HG03159 (cell line): ENCODE data around the gene CNTN5.

Source experiments
- ATAC-seq: cut with Tn5 transposase; IDR thresholded peaks from one replicate; pipeline ENCODE4 v1.9.1; 2021; ENCODE audit warnings: mild to moderate bottlenecking, moderate library complexity; ENCODE audit not compliant: unreplicated experiment

The CNTN5 gene

DNA sequence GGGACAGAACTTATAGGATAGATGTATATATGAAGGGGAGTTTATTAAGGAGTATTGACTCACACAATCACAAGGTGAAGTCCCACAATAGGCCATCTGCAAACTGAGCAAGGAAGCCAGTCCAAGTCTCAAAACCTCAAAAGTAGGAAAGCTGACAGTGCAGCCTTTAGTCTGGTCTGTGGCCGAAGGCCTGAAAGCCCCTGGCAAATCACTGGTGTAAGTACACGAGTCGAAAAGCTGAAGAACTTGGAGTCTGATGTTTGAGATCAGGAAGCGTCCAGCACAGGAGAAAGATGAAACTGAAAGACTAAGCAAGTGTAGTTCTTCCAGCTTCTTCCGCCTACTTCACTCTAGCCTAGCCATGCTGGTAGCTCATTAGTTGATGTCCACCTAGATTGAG lies 866.7 kb downstream of the CNTN5 start:
- ATAC-seq: no peak

DNA sequence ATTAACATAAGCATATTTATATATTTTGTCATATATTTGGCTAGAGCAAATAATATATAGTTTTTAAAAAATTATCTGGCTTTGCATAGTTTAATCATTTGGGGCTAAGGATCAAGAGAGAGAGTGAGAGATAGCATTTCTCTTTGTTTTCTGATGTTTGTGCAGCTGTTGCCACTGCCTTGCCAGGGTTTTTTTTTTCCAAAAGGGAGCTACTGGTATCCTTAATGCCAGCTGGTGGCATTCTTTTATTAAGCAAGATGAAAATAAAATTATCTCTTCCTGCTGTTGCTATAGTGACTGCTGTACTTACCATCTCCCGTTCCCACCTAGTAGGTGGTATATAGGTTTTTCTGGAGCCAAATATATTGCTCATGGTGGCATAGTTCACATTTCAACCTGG lies 873.1 kb downstream of the CNTN5 start:
- ATAC-seq: no peak

DNA sequence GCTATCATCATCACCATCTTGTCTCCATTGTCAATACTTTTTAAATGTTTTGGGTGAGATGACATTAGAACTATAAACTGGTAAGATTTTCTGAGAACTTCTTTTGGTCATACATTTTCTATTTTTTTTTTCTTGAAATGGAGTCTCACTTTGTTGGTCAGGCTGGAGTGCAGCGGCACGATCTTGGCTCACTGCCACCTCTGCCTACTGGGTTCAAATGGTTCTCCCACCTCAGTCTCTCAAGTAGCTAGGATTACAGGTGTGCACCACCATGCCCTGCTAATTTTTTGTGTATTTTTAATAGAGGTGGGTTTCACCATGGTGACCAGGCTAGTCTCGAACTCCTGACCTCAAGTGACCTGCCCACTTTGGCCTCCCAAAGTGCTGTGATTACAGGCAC lies 880.4 kb downstream of the CNTN5 start:
- no peak for ATAC-seq

DNA sequence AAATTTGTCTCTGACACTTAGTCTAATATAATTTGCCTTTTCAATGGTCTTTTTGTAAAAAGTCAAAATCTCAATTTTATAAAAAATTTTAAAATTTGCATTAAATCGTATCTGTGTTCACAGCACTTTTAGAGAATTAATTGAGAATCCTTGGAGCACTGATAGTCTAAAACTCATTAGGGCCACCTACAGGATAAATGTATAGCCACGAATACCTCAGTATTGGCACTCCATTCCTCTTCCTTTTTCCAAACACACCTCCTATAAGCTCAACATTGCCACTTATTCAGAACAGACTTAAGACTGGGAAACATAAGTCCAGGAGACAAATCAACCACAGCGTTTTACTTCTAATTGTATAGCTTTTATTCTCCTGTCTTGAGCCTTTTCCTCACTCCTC lies 890.4 kb downstream of the CNTN5 start:
- no peak for ATAC-seq

DNA sequence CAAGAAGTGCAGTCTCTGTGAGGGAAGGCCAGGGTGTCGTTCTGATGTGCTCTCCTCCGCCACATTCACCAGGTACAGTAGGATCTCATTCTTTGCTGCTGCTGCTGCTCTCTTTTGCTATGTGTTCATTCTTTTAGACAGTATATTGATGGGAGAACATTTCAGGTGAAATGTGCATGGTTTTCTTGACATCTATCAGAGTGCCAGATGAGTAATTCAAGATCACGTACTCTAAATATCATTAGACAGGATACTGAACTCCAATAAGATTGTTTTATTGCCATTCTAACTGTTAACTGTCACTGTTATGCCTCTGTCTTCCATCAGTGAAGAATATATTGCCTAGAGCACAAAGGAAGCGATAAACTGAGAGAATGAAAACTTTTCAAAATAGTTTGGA lies 895.3 kb downstream of the CNTN5 start:
- ATAC-seq: no peak

DNA sequence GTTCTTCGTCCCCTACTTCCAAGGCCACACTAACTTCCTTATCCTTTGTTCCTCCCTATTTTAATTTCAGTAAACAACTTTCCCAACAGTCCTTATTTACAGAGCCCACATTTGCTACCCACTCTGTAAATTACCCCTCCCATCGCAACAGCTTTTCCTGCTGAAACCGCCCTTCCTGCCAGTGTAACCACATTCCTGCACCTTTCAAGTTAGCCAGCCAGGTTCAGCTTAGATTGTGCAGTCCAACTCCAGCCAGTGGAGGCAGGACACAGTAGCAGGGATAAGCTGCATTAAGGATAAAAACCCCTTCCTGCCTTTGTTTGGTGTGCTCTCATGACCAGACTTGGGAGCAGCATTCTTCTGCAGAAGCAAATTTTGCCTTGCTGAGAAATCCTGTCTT lies 898.0 kb downstream of the CNTN5 start:
- no peak for ATAC-seq

DNA sequence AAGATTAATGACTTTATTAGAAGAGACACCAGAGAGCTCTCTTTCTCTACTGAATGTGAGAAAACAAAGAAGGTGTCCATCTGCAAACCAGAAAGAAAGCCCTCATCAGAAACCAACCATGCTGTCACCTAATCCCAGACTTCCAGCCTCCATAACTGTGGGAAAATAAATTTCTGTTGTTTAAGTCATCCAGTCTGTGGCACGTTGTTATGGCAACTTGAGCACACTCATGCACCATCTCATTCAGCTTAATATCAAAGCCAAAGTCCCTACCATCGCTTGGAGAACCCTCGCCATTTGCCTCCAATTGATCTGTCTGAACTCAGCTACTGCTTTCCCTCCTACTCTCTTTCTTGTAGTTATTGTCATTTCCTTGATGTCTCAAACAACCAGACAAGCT lies 900.2 kb downstream of the CNTN5 start:
- no peak for ATAC-seq

DNA sequence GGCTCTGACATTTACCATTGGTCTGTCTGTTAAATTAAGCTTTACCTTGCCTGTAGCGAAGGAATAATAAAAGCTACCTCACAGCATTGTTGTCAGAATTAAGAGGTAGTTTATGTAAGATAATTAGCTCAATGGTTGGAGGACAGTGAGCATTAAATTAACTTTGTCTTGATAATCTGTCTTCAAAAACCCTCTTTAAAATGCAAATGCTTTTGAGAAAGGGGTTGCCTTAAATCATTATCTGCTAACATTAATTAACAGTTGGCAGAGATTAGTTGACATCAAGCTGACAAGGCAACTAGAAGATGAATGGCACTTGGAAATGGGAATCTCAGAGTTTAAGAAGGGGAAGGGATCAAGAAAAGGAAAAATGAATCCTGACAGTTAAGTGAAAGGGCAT lies 905.2 kb downstream of the CNTN5 start:
- no peak for ATAC-seq

DNA sequence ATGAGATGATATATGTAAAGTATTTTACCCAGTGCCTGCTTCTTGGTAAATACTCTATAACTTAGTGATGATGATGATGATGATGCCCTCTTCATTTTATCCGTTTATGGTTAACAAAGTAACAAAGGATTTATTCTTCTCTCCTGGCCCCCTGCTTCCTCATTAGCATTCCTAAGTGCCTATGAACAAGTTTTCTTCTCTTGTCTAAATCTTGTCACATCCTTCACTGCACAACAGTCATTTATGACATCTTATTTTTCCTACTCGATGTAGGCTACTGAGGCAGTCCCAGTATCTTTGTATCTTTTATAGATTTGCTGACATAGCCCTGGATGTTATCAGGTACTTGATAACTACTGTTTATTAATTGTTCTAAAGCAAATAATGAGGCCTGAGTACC lies 911.9 kb downstream of the CNTN5 start:
- no peak for ATAC-seq

DNA sequence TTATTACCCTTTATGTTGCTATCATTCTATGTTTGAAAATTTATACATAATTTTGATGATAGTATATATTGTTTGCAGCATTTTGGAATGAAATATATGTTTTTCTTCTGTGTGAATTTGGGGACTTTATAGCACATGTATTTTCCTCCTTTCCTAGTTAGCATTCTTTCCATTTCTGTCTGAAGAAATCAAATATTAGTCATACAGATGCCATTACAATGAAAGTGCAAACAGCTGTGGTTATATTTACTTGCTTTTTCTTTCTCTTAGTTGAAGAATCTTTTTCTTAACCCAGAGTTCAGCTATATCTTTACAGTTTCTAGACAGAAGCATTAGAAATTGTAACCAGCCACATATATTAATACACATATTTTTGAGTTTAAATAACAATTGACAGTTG lies 913.3 kb downstream of the CNTN5 start:
- no peak for ATAC-seq

DNA sequence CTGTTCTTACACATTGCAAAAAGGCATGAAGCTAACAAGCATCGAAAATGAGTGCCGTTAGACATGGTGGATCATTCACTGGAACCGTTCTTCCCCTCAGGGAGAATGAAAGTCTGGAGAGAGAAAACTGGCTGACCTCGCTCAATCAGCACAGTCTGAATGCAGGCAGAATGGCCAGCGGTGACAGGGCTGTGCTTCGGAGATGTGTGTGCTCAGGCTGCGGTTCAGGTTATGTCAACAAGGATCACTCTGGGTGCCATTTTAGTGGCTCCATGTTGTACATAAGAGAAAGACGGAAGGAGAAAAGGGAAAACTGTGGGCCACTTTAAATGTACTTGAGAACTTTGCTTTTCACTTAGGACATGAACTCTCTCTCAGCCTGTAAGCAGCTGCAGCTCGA lies 916.6 kb downstream of the CNTN5 start:
- no peak for ATAC-seq

DNA sequence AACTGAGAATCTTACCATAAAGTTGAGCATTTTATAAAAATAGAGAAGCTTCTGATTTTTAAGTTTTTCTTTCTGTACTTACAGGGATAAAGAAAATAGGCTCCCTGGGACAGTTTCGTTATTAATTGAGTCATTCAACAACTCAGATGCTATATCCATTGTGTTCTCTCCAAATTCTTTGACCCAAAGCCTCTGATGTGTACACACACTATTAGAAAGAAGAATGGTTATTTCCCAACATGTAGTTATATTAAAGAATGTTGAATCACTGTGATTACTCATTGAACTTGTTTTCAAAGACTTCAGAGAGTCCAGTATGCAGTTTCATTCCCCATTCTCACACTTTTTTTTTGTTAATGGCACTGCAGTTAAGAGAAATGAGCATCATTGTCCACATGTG lies 932.1 kb downstream of the CNTN5 start:
- ATAC-seq: no peak

DNA sequence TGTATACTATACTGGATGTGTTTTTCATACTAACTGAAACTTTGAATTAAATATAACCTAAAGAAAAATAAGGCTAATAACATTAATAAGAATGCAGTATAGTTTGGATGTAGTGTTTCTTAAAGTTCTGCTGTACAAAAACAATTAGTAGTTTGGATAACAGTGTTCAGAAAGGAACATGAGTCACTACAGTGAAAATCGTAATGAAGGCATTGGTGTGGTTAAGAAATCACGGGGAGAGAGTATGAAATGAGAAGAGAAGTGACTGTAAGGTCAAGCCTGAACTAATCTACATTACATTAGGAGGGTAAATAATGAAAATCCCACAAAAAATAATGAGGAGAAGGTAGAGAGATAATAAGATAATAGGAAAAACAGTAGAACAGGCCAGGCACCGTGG lies 939.8 kb downstream of the CNTN5 start:
- no peak for ATAC-seq

DNA sequence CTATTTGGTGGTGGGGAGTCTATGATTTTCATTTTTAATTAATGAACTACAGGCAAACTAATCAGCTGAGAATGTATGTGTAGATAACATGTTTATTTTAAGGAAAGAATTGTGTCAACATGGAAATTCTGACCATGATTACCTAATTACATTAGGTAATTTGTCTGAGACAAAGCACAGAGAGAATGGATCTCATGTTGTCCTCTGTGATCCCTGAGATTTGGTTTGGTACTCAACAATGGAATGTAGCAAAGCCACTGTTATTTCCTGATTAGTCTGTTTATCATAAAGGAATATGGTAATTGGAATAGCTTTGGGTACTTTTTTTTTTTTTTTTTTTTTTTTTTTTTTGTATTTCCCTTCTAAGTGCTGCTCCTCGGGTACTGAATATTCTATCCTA lies 947.6 kb downstream of the CNTN5 start:
- no peak for ATAC-seq

DNA sequence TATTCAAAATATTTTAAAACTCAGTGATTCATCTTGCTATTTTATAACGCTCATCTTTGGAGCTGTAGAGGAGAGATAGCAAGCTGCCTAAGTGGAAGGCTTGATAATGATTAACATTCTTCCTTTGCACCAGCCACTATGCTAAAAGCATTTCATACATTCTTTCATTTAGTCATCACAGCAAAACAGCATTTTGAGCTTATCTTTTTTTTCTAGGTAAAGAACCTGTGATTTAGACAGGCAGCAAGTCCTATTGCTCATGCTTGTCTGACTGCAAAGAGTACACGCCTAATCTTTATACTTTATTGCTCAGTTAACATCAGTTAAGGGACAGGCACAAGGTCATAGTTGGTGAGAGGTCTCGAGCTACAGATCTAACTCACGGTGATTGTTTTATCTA lies 953.2 kb downstream of the CNTN5 start:
- no peak for ATAC-seq

DNA sequence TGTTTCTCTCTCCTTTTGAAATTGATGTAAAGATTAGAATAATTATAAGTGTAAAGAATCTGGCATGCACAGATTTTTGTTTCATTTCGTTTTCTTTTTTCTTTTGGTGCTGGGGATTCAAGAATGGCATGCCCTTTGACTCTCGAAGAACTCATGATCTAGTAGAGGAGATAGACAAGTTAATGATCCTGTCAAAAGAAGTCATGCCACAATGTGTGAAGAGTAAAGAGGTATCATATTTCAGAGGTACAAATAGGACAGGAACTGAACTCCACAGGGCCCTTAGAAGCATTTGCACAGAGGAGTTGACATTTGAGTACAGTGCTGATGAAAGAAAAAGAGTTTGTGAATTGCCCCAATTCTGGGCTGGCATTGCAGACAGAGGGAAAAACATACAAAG lies 958.3 kb downstream of the CNTN5 start:
- ATAC-seq: no peak

DNA sequence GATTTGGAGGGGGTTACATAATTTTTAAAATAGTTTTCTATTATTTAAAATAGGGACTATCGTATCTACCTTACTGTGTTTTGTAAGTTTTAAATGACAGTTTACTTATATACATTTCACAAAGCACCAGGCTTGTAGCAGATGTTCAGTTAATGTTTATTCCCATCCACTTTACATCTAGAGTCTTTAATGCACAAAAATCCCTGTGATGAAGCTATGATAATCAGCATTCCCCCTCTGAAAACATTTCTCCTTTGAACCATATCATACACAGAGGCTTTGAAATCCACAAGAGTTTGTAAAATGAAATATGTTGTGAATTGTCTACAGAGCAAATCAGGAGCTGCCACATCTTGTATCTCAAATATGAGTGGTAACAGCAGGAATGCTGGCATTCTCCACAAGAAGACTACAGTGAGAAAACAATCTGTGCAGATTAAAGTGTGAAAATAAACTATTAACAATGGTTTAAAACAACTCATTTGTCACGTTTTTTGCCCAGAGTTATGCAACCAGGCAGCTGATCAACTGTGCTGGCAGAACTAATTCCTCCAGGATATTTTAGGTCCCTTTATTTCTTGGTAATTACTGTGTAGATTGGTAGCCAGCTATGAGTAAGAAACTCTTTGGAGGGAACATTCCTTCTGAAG lies 967.2 kb downstream of the CNTN5 start:
- no peak for ATAC-seq

DNA sequence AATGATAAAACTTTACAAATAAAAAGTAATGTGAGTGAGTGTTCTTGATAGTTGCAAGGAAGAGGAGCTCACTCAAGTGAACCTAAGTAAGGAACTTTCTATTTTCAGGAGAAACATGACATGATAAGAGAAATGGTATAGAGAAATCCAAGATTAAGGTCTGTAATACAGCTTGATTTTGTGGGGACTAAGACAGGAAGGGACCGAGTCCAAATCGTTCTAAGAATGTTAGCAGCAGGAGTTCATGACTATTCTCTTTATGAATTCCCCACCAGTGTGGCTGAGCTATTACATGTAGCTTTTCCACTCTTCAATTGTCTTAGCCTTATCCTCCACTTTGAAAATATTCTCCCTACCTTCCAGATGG lies 967.7 kb downstream of the CNTN5 start:
- ATAC-seq: no peak

DNA sequence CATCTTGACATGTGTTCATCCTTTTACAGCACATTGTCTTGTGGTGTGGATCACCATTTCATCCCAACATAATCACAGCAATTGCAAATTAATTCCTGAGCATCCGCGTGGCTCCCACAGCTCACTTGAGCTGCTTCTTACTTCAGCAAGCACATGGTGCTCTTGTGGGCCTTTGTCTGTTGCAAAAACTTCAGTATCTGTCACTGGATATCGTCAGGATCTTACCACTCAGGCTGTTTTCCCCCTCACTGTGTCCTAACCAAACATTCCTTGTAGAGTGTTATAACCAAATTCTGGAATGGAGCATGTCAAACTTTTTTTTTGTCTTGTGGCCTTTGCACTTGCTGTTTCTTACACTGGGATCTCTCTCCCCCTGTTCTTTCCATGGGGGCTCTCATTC lies 983.2 kb downstream of the CNTN5 start:
- ATAC-seq: no peak

DNA sequence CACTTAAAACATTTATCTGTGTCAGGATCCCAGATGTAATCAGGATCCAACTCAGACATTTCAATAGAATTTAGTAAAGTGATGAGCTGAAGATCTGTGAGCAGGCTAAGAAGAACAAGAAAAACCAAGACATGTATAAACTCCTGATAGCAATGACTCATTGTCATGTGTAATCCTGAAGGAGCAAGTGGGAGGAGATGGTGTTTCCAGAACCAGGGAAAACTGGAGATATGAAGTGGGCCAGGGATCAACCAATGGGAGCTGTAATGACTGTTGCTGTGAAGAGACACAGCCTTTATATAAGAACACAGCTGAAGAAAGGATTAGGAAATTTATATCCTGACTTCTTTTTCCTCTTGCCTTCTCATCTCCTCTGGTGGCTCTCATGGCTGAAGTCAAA lies 983.8 kb downstream of the CNTN5 start:
- ATAC-seq: no peak

DNA sequence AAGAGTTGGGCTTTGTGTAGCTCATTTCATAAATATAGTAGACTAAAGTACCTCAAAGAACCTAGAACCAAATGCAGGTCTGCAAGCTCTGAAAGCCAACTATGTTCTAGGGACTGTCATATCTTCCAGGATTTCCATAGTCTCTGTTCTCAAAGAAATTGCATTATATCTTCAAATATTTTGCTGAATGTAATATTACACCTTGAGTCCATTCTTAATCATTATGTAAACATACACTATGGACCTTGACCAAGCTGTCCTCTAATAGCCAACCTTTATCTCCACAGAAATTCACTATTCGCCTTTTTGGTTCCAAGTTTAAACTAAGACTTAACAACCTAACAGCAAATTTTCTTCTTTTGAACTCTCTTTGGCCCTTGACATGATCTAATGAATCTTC lies 987.7 kb downstream of the CNTN5 start:
- no peak for ATAC-seq

DNA sequence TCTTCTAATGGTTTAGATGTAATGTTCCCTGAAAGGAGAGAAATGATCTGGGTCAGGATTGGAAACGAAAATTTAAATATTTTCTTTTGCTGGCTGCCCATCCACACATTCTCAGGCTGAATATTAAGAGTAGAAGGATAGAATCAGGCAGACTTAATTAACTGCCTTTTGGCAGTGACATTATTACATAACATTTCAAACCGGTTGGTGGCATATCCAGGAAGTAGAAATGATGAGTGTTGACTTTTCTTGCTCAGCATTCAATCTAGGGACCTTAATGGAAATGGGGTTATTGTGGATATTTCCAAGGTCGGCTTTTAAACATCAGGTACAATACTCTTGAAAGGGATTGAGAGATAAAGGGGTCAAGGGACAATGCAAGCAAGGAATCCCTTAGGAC lies 989.0 kb downstream of the CNTN5 start:
- no peak for ATAC-seq

DNA sequence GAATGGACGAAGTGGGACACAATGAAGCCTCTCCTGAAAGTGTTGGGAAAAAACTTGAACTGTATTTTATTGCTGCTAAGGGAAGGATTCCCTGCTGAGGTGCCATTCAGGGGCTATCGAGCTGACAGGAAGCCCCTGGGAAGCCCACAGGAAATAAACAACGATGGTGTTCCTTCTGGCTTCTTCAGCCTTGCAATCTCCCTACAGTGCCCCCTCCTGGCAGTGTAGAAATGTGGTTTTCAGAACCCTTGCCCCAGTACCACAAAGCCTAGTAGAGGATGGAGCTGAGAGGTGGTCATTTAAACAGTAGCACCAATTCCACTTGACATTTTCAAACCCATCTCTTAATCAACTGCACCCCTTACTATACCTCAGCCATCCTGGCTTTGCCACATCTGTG lies 989.6 kb downstream of the CNTN5 start:
- no peak for ATAC-seq

DNA sequence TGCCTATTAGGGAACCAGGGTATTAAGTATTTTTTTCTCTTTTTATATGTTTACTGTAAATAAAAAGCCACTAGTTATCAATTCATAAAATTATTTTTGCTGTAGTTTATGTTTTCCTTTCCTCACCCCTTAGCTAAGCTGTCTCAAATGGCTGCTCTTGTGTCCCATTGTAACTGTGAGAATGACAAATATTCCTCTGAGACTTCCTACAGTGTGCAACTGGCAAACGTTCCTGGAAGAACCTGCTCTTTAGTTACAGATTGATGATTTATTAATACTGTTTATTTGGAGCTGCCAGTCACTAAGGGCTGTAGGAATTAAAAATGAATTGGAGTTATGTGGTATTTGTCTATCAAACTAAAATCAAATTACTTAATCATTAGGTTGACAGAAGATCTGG lies 990.9 kb downstream of the CNTN5 start:
- ATAC-seq: no peak
